ENCODE results near the gene NEURL2.

- TF ChIP-seq EZH2 (IDR thresholded peaks at IDR 0.05; ENCODE audit: borderline replicate concordance, low read depth, low read length, severe bottlenecking) (no peak), CTCF (IDR thresholded peaks at IDR 0.05; ENCODE audit: borderline replicate concordance, extremely low read depth, low read length, poor library complexity, severe bottlenecking) (no peak)
Observed at GRCh38 chr20:45918779-45919537, 27.9 kb upstream of the NEURL2 start.

Measured in DND-41 (cell line).